Measurements from ENCODE around the gene ZNF827.

Gene ZNF827

DNA sequence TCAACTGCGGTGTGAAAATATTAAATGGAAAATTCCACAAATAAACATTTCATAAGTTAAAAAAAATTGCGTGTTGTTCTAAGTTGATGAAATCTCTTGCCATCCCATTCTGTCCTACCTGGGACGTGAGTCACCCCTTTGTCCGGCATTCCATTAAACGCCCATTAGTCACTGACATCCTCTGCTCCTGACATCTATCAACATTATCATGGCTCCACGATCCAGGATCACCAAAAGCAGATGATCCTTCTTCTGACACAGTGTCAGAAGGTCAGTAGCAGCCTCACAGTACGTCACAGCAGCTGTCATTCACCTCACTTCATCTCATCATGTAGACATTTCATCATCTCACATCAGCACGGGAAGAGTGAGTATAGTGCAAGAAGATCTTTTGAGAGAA is 125.7 kb downstream of the ZNF827 start:
- no peak overlapping the region for H3K4me3 ChIP-seq (ENCODE audit: low read depth, low read length)
- TF ChIP-seq, protein P1, sequence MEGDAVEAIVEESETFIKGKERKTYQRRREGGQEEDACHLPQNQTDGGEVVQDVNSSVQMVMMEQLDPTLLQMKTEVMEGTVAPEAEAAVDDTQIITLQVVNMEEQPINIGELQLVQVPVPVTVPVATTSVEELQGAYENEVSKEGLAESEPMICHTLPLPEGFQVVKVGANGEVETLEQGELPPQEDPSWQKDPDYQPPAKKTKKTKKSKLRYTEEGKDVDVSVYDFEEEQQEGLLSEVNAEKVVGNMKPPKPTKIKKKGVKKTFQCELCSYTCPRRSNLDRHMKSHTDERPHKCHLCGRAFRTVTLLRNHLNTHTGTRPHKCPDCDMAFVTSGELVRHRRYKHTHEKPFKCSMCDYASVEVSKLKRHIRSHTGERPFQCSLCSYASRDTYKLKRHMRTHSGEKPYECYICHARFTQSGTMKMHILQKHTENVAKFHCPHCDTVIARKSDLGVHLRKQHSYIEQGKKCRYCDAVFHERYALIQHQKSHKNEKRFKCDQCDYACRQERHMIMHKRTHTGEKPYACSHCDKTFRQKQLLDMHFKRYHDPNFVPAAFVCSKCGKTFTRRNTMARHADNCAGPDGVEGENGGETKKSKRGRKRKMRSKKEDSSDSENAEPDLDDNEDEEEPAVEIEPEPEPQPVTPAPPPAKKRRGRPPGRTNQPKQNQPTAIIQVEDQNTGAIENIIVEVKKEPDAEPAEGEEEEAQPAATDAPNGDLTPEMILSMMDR (IDR thresholded peaks at IDR 0.05; ENCODE audit: low read depth, low read length), result no peak

DNA sequence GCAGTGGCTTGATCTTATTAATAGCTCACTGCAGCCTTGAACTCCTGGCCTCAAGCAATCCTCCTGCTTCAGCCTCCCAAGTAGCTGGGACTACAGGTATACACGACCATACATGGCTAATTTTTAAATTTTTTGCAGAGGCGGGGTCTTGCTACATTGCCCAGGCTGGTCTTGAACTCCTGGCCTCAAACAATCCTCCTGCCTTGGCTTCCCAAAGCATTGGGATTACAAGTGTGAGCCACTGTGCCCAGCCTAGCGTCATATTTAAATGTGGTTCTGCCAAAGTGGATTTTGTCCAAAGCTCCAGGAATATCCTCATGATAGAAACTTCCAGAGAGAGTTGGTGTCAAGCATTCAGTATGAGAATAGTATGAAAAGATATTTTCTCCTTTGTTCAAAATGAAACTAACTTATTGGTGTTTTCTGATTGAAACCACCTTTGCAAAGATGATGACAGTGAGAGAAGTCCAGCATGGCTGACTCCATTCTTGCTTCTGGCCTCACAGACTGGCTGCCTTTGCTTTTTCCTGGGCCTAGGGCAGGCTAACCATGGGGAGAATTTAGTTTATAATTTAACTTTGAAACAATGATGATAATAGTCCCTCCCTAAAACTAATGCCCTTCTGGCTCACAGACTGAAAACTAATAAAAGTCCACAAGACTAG is 129.6 kb downstream of the ZNF827 start:
- no peak overlapping the region for H3K4me3 ChIP-seq (ENCODE audit: low read depth, low read length)
- TF ChIP-seq, protein P1 (IDR thresholded peaks at IDR 0.05; ENCODE audit: low read depth, low read length), result no peak

DNA sequence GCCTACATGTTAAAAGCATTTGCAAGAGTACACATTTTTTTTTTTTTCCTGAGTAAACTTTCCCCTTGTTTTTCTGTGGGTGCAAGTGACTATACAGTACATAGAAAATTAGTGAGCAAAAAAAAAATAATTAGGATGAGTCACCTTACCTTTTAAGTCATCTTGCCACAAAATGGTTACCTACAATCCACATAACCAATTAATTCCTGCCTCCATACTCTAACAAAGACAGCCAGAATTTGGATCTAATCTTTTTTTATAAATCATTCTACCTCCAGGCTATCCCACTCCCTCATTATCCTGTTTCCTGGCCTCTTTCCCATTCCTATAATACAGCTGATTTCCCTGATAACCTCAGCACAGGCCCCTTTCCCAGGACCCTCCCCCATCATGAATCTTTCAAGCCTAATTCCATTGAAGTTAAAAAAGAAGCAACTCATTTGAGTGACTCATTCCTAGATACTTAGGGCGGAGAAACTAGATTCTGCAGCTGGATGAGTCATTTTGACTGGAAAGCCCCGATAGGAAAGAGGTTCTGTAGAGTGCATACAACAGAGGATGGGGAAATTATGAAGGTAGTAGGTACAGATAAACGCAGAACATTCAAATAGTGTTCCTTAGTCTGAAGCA is 130.5 kb downstream of the ZNF827 start:
- H3K4me3 ChIP-seq (ENCODE audit: low read depth, low read length), result peak overlapping the region; percentile 27
- TF ChIP-seq, protein P1 (IDR thresholded peaks at IDR 0.05; ENCODE audit: low read depth, low read length), result no peak

DNA sequence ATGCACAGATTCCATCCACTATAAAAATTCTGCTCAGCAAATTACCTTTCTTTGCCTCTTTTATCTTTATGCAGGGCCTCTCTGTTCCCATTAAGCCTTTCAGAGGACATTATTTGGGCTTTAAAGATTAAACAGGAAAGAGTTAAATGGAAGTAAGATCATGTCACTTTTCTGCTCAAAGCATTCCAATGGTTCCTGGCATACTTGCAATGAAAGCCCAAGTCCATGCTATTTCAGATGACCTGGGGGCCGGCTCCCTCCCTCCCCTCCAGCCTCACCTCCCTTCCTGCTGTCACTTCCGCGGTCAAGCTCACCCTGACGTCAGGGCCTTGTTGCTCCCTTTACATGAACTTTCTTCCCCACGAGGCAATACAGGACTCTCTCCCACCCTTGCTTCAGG is 133.1 kb downstream of the ZNF827 start:
- TF ChIP-seq, protein P1 (IDR thresholded peaks at IDR 0.05; ENCODE audit: low read depth, low read length), result no peak
- H3K4me3 ChIP-seq (ENCODE audit: low read depth, low read length), result no peak overlapping the region

DNA sequence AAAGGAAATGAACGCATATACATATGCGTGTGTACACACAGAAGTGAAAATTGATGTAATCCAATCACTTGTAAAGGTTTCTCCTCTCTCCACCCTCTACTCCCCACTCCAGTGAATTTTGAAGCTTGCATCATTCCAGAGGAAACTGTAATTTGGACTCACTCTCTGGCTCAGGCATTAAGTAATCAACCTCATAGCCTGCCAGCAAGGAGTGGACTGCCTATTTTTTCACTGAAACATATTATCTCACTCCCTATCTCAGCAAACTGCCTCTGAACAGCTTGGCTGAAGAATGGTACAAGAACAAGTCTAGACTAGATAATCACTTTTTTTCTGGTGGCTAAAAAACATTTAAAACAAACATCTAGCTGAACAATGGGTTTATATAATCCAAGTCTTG is 134.5 kb downstream of the ZNF827 start:
- TF ChIP-seq, protein P1 (IDR thresholded peaks at IDR 0.05; ENCODE audit: low read depth, low read length), result no peak
- no peak overlapping the region; the same call in 1 of the 2 replicates for H3K4me3 ChIP-seq (ENCODE audit: low read depth, low read length)

DNA sequence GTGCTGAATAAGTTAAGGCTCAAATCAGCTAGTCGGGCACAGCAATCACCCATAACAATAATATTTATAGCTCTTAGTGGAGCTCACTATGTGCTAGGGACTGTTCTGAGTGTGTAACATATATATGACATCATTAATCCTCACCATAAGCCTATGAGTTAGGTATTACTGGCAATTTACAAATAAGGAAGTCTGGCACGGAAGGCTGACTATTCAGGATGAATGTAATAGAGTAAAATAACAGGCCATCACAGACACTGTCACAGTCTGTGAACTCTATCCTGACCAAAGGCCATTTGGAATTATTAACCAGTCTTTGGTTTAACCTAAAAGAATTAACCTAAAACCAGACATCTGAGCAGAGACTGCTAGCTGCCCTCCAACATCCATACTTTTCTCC is 139.4 kb downstream of the ZNF827 start:
- no peak overlapping the region for H3K4me3 ChIP-seq (ENCODE audit: low read depth, low read length)
- TF ChIP-seq, protein P1 (IDR thresholded peaks at IDR 0.05; ENCODE audit: low read depth, low read length), result no peak

DNA sequence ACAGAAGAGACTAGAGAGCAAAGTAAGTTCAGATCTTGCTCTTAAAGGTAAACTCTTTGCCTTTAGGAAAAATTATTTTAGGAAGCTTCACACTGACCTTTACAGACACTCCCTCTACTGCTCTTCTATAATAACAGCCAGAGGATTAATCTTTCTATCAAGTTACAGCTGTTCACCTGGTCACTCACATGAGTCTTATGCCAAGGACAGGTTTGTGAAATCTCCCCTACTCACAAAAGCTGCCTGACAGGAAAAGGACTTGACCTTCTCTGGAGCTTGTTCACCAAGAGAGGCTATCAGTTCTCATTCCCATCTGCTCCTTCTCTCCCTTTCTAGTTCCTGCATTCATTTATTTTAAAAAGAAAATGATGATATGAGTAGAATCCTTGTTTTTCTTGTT is 141.3 kb downstream of the ZNF827 start:
- TF ChIP-seq, protein P1 (IDR thresholded peaks at IDR 0.05; ENCODE audit: low read depth, low read length), result no peak
- no peak overlapping the region for H3K4me3 ChIP-seq (ENCODE audit: low read depth, low read length)

All from WI38 (cell line).